Mesenchymal stem cell (in vitro differentiated cells and primary cell): ENCODE measurements around the gene HLA-A.

Experiments used
- DNase-seq: peaks from one replicate; pipeline ENCODE4 v3.0.0-alpha.2; 2013
- H2AFZ ChIP-seq: one replicate; pipeline ENCODE4 v1.6.1; 2013; ENCODE audit warnings: low read depth, mild to moderate bottlenecking, control low read depth, inconsistent platforms, low read length, moderate library complexity
- H2AK5ac ChIP-seq: 2 replicates; pipeline ENCODE4 v1.6.1; 2013; ENCODE audit warnings: low read length, moderate library complexity, mild to moderate bottlenecking, inconsistent platforms; ENCODE audit not compliant: severe bottlenecking
- H2BK120ac ChIP-seq: one replicate; pipeline ENCODE4 v1.6.1; 2013; ENCODE audit warnings: low read depth, mild to moderate bottlenecking, inconsistent platforms, low read length, moderate library complexity
- H2BK12ac ChIP-seq, 2 experiments: one replicate each; pipeline ENCODE4 v1.6.1; 2013; ENCODE audit warnings: inconsistent platforms in 2 of 2, low read length in 2 of 2, mild to moderate bottlenecking in 2 of 2, moderate library complexity in 2 of 2, control low read depth in 1 of 2
- H2BK15ac ChIP-seq: one replicate; pipeline ENCODE4 v1.6.1; 2013; ENCODE audit warnings: mild to moderate bottlenecking, low read depth, inconsistent platforms; ENCODE audit not compliant: poor library complexity, severe bottlenecking
- H2BK5ac ChIP-seq: 2 replicates; pipeline ENCODE4 v1.6.1; 2013; ENCODE audit warnings: low read depth, mild to moderate bottlenecking, low read length, control low read depth, inconsistent platforms; ENCODE audit not compliant: poor library complexity, severe bottlenecking
- H3K14ac ChIP-seq, 2 experiments: one replicate each; pipeline ENCODE4 v1.6.1; 2013; ENCODE audit warnings: inconsistent platforms in 2 of 2, low read length in 2 of 2, control low read depth in 1 of 2, mild to moderate bottlenecking in 1 of 2, moderate library complexity in 1 of 2
- H3K18ac ChIP-seq, 2 experiments: one replicate each; pipeline ENCODE4 v1.6.1; 2013; ENCODE audit warnings: inconsistent platforms in 2 of 2, low read length in 2 of 2, control low read depth in 1 of 2, low read depth in 1 of 2, mild to moderate bottlenecking in 1 of 2
- H3K23ac ChIP-seq, 2 experiments: one replicate each; pipeline ENCODE4 v1.6.1; 2013; ENCODE audit warnings: inconsistent platforms in 2 of 2, low read length in 2 of 2, mild to moderate bottlenecking in 2 of 2, moderate library complexity in 2 of 2, control low read depth in 1 of 2
- H3K27ac ChIP-seq: 2 replicates; pipeline ENCODE4 v1.5.1; 2013; ENCODE audit warnings: mild to moderate bottlenecking, moderate library complexity, low read length, control low read depth, inconsistent platforms; ENCODE audit not compliant: poor library complexity, severe bottlenecking
- H3K27me3 ChIP-seq, 2 experiments: 2 replicates each; pipeline versions ENCODE4 v1.6.1 to v1.7.0; 2013; ENCODE audit warnings: low read length in 2 of 2, mild to moderate bottlenecking in 2 of 2, moderate library complexity in 2 of 2, control low read depth in 1 of 2, inconsistent platforms in 1 of 2; ENCODE audit not compliant: control insufficient read depth in 1 of 2, insufficient read depth in 1 of 2
- H3K36me3 ChIP-seq, 2 experiments: 2 replicates each; pipeline versions ENCODE4 v1.6.1 to v1.7.0; 2013; ENCODE audit warnings: low read length in 2 of 2, control low read depth in 1 of 2, inconsistent platforms in 1 of 2, low read depth in 1 of 2, mild to moderate bottlenecking in 1 of 2; ENCODE audit not compliant: insufficient read depth in 2 of 2, control insufficient read depth in 1 of 2
- H3K4ac ChIP-seq, 2 experiments: one replicate each; pipeline ENCODE4 v1.6.1; 2013; ENCODE audit warnings: inconsistent platforms in 2 of 2, low read length in 2 of 2, mild to moderate bottlenecking in 2 of 2, moderate library complexity in 2 of 2, control low read depth in 1 of 2, low read depth in 1 of 2
- H3K4me1 ChIP-seq: 2 replicates; pipeline ENCODE4 v1.6.1; 2013; ENCODE audit warnings: low read depth, low read length, control low read depth; ENCODE audit not compliant: control insufficient read depth, insufficient read depth
- H3K4me2 ChIP-seq: 2 replicates; pipeline ENCODE4 v1.6.1; 2013; ENCODE audit warnings: low read length, mild to moderate bottlenecking, inconsistent platforms; ENCODE audit not compliant: poor library complexity, severe bottlenecking
- H3K4me3 ChIP-seq, 2 experiments: 2 replicates each; pipeline versions ENCODE4 v1.5.1 to v1.7.0; 2013; ENCODE audit warnings: low read length in 2 of 2, mild to moderate bottlenecking in 2 of 2, control low read depth in 1 of 2, low read depth in 1 of 2; ENCODE audit not compliant: insufficient read depth in 1 of 2
- H3K79me1 ChIP-seq: replicated peaks from 2 replicates; pipeline ENCODE4 v1.6.1; 2013; ENCODE audit warnings: mild to moderate bottlenecking, control low read depth, low read length, inconsistent platforms; ENCODE audit not compliant: poor library complexity, severe bottlenecking
- H3K9ac ChIP-seq: 2 replicates; pipeline ENCODE4 v1.7.0; 2013; ENCODE audit warnings: mild to moderate bottlenecking, low read length, moderate library complexity
- H3K9me3 ChIP-seq: 2 replicates; pipeline ENCODE4 v1.7.0; 2013; ENCODE audit warnings: mild to moderate bottlenecking, low read length; ENCODE audit not compliant: control insufficient read depth
- H4K8ac ChIP-seq: one replicate; pipeline ENCODE4 v1.6.1; 2013; ENCODE audit warnings: inconsistent platforms, mild to moderate bottlenecking, low read length, moderate library complexity
- H4K91ac ChIP-seq: one replicate; pipeline ENCODE4 v1.6.1; 2013; ENCODE audit warnings: mild to moderate bottlenecking, low read length, inconsistent platforms
- WGBS: methylation state at CpG from one replicate; pipeline ENCODE4 v1.1.7; 2013; ENCODE audit warnings: mixed read lengths; 5-methylcytosine and 5-hydroxymethylcytosine counted together

The HLA-A gene

GRCh38 chr6:29912840-29913239 lies 29.5 kb upstream of the HLA-A start:
- 57% methylated on average over 2 of the region's 2 CpGs for WGBS
- no peak overlapping the region for H2AFZ ChIP-seq
- no peak overlapping the region for H3K18ac ChIP-seq
- H3K36me3 ChIP-seq: no peaks in the 10 kb centered on the region
- H3K4ac ChIP-seq: no peak overlapping the region
- no peak overlapping the region for H4K8ac ChIP-seq
- H3K14ac ChIP-seq: no peak overlapping the region
- no peak overlapping the region for H3K27ac ChIP-seq
- H3K23ac ChIP-seq: no peak overlapping the region
- H2AK5ac ChIP-seq: no peak overlapping the region
- no peak for DNase-seq
- H2BK12ac ChIP-seq: no peak overlapping the region
- H3K27me3 ChIP-seq: peaks cover 10 to 32% of the 10 kb centered on the region in 2 experiments
- H3K4me3 ChIP-seq: no peak overlapping the region
- no peak overlapping the region for H3K9ac ChIP-seq
- no peaks in the 10 kb centered on the region for H3K79me1 ChIP-seq
- H2BK15ac ChIP-seq: no peak overlapping the region
- peaks cover 2% of the 10 kb centered on the region for H3K4me1 ChIP-seq
- H2BK5ac ChIP-seq: no peak overlapping the region
- no peaks in the 10 kb centered on the region for H3K9me3 ChIP-seq
- H2BK120ac ChIP-seq: no peak overlapping the region
- no peak overlapping the region for H3K4me2 ChIP-seq
- H4K91ac ChIP-seq: no peak overlapping the region

- Histone ChIP-seq H3K4me1 (no peaks in the 10 kb centered on the region), H3K4me2 (no peak overlapping the region), H3K4me3 (no peak overlapping the region), H2AFZ (no peak overlapping the region), H3K18ac (no peak overlapping the region), H3K9ac (no peak overlapping the region), H2BK15ac (no peak overlapping the region), H3K79me1 (no peaks in the 10 kb centered on the region), H3K14ac (no peak overlapping the region), H3K36me3 (no peaks in the 10 kb centered on the region), H3K23ac (no peak overlapping the region), H3K9me3 (no peaks in the 10 kb centered on the region), H2AK5ac (no peak overlapping the region), H2BK12ac (no peak overlapping the region), H3K4ac (no peak overlapping the region), H4K91ac (no peak overlapping the region), H4K8ac (no peak overlapping the region), H3K27ac (no peak overlapping the region), H2BK120ac (no peak overlapping the region), H3K27me3 (peaks cover 10 to 24% of the 10 kb centered on the region in 2 experiments), H2BK5ac (no peak overlapping the region)
- WGBS: 32% methylated on average over 1 of the region's 1 CpG
- DNase-seq: no peak
Measured at GRCh38 chr6:29916741-29917140, 25.6 kb upstream of the HLA-A start.

- Histone ChIP-seq H3K36me3 (no peaks in the 10 kb centered on the region), H2AFZ (no peak overlapping the region), H3K18ac (no peak overlapping the region), H3K9me3 (no peaks in the 10 kb centered on the region), H2BK15ac (no peak overlapping the region), H2AK5ac (no peak overlapping the region), H3K27me3 (peaks cover 8 to 21% of the 10 kb centered on the region in 2 experiments), H3K9ac (no peak overlapping the region), H2BK5ac (no peak overlapping the region), H2BK120ac (no peak overlapping the region), H3K14ac (no peak overlapping the region), H3K4me1 (no peaks in the 10 kb centered on the region), H4K8ac (no peak overlapping the region), H3K4ac (no peak overlapping the region), H2BK12ac (no peak overlapping the region), H4K91ac (no peak overlapping the region), H3K4me2 (no peak overlapping the region), H3K79me1 (no peaks in the 10 kb centered on the region), H3K23ac (no peak overlapping the region), H3K4me3 (no peak overlapping the region), H3K27ac (no peak overlapping the region)
- WGBS: 68% methylated on average over 2 of the region's 2 CpGs
- no peak for DNase-seq
Measured at GRCh38 chr6:29917857-29918256, 24.5 kb upstream of the HLA-A start.

GRCh38 chr6:29919506-29920445 lies 22.6 kb upstream of the HLA-A start:
- no peak overlapping the region for H3K9ac ChIP-seq

More at GRCh38 chr6:29919506-29920445, 22.6 kb upstream of the HLA-A start:
- Histone ChIP-seq H3K36me3 (no peaks in the 10 kb centered on the region), H2BK120ac (no peak overlapping the region), H4K91ac (no peak overlapping the region), H3K18ac (no peak overlapping the region), H3K4ac (no peak overlapping the region), H3K4me1 (no peaks in the 10 kb centered on the region), H3K27me3 (peaks cover 0 to 3% of the 10 kb centered on the region in 2 experiments), H3K14ac (no peak overlapping the region), H2BK15ac (no peak overlapping the region), H2BK5ac (no peak overlapping the region), H2AFZ (no peak overlapping the region), H3K27ac (no peak overlapping the region), H4K8ac (no peak overlapping the region), H2BK12ac (no peak overlapping the region), H3K4me2 (no peak overlapping the region), H3K9me3 (no peaks in the 10 kb centered on the region), H3K79me1 (no peaks in the 10 kb centered on the region), H2AK5ac (no peak overlapping the region), H3K23ac (no peak overlapping the region), H3K4me3 (no peak overlapping the region)
- 55% methylated on average over 1 of the region's 1 CpG for whole genome bisulfite sequencing
- DNase-seq: no peak
